PC-9 (cell line): ENCODE results near the gene SYNGR4. TPM values are rescaled to one million over a fixed set of nuclear protein-coding genes. Genes with fewer than 3 reads are reported as not detected.

ENCODE experiments used
- BruUV-seq: library from RNA; stranded (reverse); fragments of 400-500 nt; replicated peaks from 2 replicates; lab custom pipeline; 2021; lab: Mats Ljungman, UMichigan
- CTCF ChIA-PET: fragments of 300-600 bp; sonication (Branson Sonifier 250); formaldehyde crosslinking; loops from one replicate; lab custom pipeline; 2022; ENCODE audit warnings: antibody characterized with exemption; lab: Charles Lee
- POLR2A ChIA-PET: fragments of 300-600 bp; sonication (Branson Sonifier 250); formaldehyde crosslinking; loops from one replicate; lab custom pipeline; 2022; ENCODE audit warnings: antibody characterized with exemption; ENCODE audit not compliant: unreplicated experiment; lab: Charles Lee
- DNase-seq, 2 experiments: peaks; one replicate each; pipeline versions ENCODE4 v3.0.0 to v3.0.0-alpha.2; 2015 to 2022; ENCODE audit warnings: mixed read lengths in 1 of 2
- H2AFZ ChIP-seq: fragments of 200-600 bp; sonication (generic); 2 replicates; pipeline ENCODE4 v1.8.1; 2017; ENCODE audit warnings: antibody characterized with exemption
- H3F3A ChIP-seq: fragments of 200-600 bp; sonication (generic); 2 replicates; pipeline ENCODE4 v1.8.1; 2017; ENCODE audit warnings: antibody characterized with exemption, mild to moderate bottlenecking, low read depth; ENCODE audit not compliant: insufficient read depth
- H3K27ac ChIP-seq: fragments of 200-600 bp; sonication (generic); 2 replicates; pipeline ENCODE4 v1.6.1; 2016; ENCODE audit warnings: mixed run types
- H3K27me3 ChIP-seq: fragments of 200-600 bp; sonication (generic); 2 replicates; pipeline ENCODE4 v1.6.1; 2016; ENCODE audit warnings: low read depth, mixed run types; ENCODE audit not compliant: insufficient read depth
- H3K36me3 ChIP-seq: fragments of 200-600 bp; sonication (generic); 2 replicates; pipeline ENCODE4 v1.6.1; 2016; ENCODE audit warnings: low read depth, mixed run types
- H3K4me1 ChIP-seq: fragments of 200-600 bp; sonication (generic); replicated peaks from 2 replicates; pipeline ENCODE4 v1.6.1; 2016; ENCODE audit warnings: mixed run types; ENCODE audit not compliant: insufficient read depth
- H3K4me2 ChIP-seq: fragments of 200-600 bp; sonication (generic); 2 replicates; pipeline ENCODE4 v1.6.1; 2017; ENCODE audit warnings: mixed run types
- H3K4me3 ChIP-seq: fragments of 200-600 bp; sonication (generic); 2 replicates; pipeline ENCODE4 v1.6.1; 2016; ENCODE audit warnings: mixed run types
- H3K79me2 ChIP-seq: fragments of 200-600 bp; sonication (generic); 2 replicates; pipeline ENCODE4 v1.6.1; 2017; ENCODE audit warnings: low read depth, mixed run types
- H3K9me2 ChIP-seq: fragments of 200-600 bp; sonication (generic); 2 replicates; pipeline ENCODE4 v1.8.1; 2017; ENCODE audit warnings: mild to moderate bottlenecking; ENCODE audit not compliant: insufficient read depth
- H3K9me3 ChIP-seq: fragments of 200-600 bp; sonication (generic); 2 replicates; pipeline ENCODE4 v1.8.1; 2016; ENCODE audit warnings: low read depth; ENCODE audit not compliant: insufficient read depth
- H4K20me1 ChIP-seq: fragments of 200-600 bp; sonication (generic); 2 replicates; pipeline ENCODE4 v1.8.1; 2017; ENCODE audit not compliant: insufficient read depth
- CTCF ChIP-seq: fragments of 200-600 bp; sonication (generic); conservative IDR thresholded peaks from 2 replicates; pipeline ENCODE4 v1.6.1; 2017; ENCODE audit warnings: mixed run types, antibody characterized with exemption, mild to moderate bottlenecking, moderate library complexity
- EZH2 ChIP-seq: fragments of 200-600 bp; sonication (generic); IDR thresholded peaks from 2 replicates; pipeline ENCODE4 v1.8.0; 2017; ENCODE audit warnings: antibody characterized with exemption, low read depth
- intact Hi-C: fragments of 100-400 bp; cut with micrococcal nuclease; formaldehyde crosslinking; loops from one replicate; pipeline ENCODE4 v1.10.0; 2022; ENCODE audit not compliant: unreplicated experiment
- total RNA-seq: library from RNA; stranded (reverse); gene quantifications from 2 replicates; pipeline ENCODE4 v1.2.3, GENCODE V29; 2021

Gene SYNGR4
- total RNA-seq, 1 experiment from 2014 or later: 1.3 TPM

DNA sequence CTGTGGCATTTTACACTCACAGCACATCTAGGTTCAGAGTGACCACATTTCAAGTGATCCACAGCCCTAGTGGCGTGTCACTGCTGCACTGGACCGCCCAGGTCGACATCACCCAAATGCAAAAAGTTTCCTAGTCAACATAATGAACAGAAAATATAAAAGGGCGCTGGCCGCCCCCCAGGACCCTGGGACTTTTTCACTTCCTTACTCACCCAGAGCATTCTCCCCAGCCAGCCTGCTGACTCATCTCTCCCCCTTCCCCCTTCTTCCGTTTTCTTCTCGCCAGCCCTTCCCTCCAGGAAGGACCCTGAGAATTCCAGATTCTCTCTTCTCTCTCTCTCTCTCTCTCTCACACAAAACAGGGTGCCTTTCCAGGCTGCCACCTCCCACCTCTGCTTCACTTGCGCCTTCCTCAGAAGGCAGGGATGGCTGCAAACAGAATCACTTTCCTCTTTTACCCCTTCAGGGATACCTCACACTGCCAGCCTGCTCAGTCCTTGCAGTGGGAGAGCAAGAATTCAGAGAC lies 60.6 kb downstream of the SYNGR4 start:
- no peaks in the 10 kb centered on the region for H3K79me2 ChIP-seq
- intact Hi-C loops: no loop called here
- H3K27me3 ChIP-seq: no peaks in the 10 kb centered on the region
- 0 out of 2 replicates have a peak overlapping the region, but pooled peaks have one; percentile 39 for H3K27ac ChIP-seq
- ChIA-PET POLR2A (no interaction called here), CTCF (no interaction called here)
- H3K9me3 ChIP-seq: no peaks in the 10 kb centered on the region
- H4K20me1 ChIP-seq: no peaks in the 10 kb centered on the region; the same call in 1 of the 2 replicates
- H3K4me1 ChIP-seq: peaks cover 7% of the 10 kb centered on the region; the same call in 1 of the 2 replicates
- peak in 1 of 2 experiments; percentile 58 for DNase-seq
- H3F3A ChIP-seq: peaks cover 5% of the 10 kb centered on the region; the same call in 1 of the 2 replicates
- TF ChIP-seq EZH2 (no peak), CTCF (no peak)
- 0 out of 2 replicates have a peak, but pooled peaks cover 29% of the 10 kb centered on the region for H3K36me3 ChIP-seq
- H2AFZ ChIP-seq: no peak overlapping the region
- 0 out of 2 replicates have a peak overlapping the region, but pooled peaks have one; percentile 32 for H3K4me2 ChIP-seq
- BruUV-seq: TSS peak; percentile 62
- no peak overlapping the region for H3K4me3 ChIP-seq
- no peaks in the 10 kb centered on the region for H3K9me2 ChIP-seq

Other genes with a start within 250 kb of the SYNGR4 start
- gene LIG1, start 194.0 kb upstream of the SYNGR4 start, total RNA-seq: 109 and 116 TPM in 2 replicates
- gene ZSWIM9, start 193.7 kb upstream of the SYNGR4 start, total RNA-seq: 8.3 and 12.0 TPM in 2 replicates
- gene CARD8, start 108.5 kb upstream of the SYNGR4 start, total RNA-seq: 17.7 and 25.6 TPM in 2 replicates
- 14.8 and 15.5 TPM in 2 replicates for gene ZNF114, start 94.3 kb upstream of the SYNGR4 start, total RNA-seq
- gene EMP3, start 38.8 kb upstream of the SYNGR4 start, total RNA-seq: 29.0 and 56.3 TPM in 2 replicates
- gene TMEM143, start 427 bp upstream of the SYNGR4 start, total RNA-seq: 24.8 and 31.3 TPM in 2 replicates
- gene KDELR1, start 27.2 kb downstream of the SYNGR4 start, total RNA-seq: 220 and 261 TPM in 2 replicates
- gene GRIN2D, start 29.3 kb downstream of the SYNGR4 start, total RNA-seq: 3.2 and 3.8 TPM in 2 replicates
- gene GRWD1, start 81.6 kb downstream of the SYNGR4 start, total RNA-seq: 35.5 and 44.2 TPM in 2 replicates
- gene KCNJ14, start 91.2 kb downstream of the SYNGR4 start, total RNA-seq: 5.4 and 8.3 TPM in 2 replicates
- 74.4 and 93.0 TPM in 2 replicates for gene CYTH2, start 105.0 kb downstream of the SYNGR4 start, total RNA-seq
- 13.9 and 19.6 TPM in 2 replicates for gene LMTK3, start 147.5 kb downstream of the SYNGR4 start, total RNA-seq
- 4.4 and 6.2 TPM in 2 replicates for gene SULT2B1, start 187.8 kb downstream of the SYNGR4 start, total RNA-seq
- gene SPACA4, start 242.4 kb downstream of the SYNGR4 start, total RNA-seq: not detected in 2 replicates